Testis (tissue), 3 donors: Measurements from ENCODE around the gene NPAS3. TPM values are rescaled to one million over a fixed set of nuclear protein-coding genes. Genes with fewer than 3 reads are reported as not detected.

Experiments used
- DNase-seq: peaks from one replicate; pipeline ENCODE4 v3.0.0-alpha.2; 2019
- H3K27ac ChIP-seq, 2 donors: fragments of 200-600 bp; sonication (generic); one replicate each; pipeline ENCODE4 v1.5.1; 2019
- H3K27me3 ChIP-seq: fragments of 200-600 bp; sonication (generic); one replicate; pipeline ENCODE4 v1.5.1; 2019
- H3K36me3 ChIP-seq: fragments of 200-600 bp; sonication (generic); one replicate; pipeline ENCODE4 v1.5.1; 2017; ENCODE audit warnings: low read depth; ENCODE audit errors: missing control alignments
- H3K4me1 ChIP-seq: fragments of 200-600 bp; sonication (generic); one replicate; pipeline ENCODE4 v1.5.1; 2019
- H3K4me3 ChIP-seq, 2 donors: fragments of 200-600 bp; sonication (generic); one replicate each; pipeline ENCODE4 v1.5.1; 2017 to 2019
- H3K9me3 ChIP-seq: fragments of 200-600 bp; sonication (generic); one replicate; pipeline ENCODE4 v1.5.1; 2017
- CTCF ChIP-seq, 3 experiments: fragments of 450-650 bp in 2 of 3; fragments of 200-600 bp in 1 of 3; sonication (generic) in 1 of 3; IDR thresholded peaks; one replicate each; pipeline ENCODE4 v1.5.1; 2016 to 2019; ENCODE audit warnings: antibody characterized with exemption in 3 of 3, mild to moderate bottlenecking in 2 of 3, moderate library complexity in 1 of 3
- POLR2A ChIP-seq: fragments of 450-650 bp; IDR thresholded peaks from one replicate; pipeline ENCODE4 v1.6.1; 2017; ENCODE audit warnings: antibody characterized with exemption, mild to moderate bottlenecking, moderate library complexity
- WGBS, 2 donors: methylation state at CpG; one replicate each; pipeline ENCODE4 v1.1.5; 2018; 5-methylcytosine and 5-hydroxymethylcytosine counted together
- intact Hi-C: fragments of 100-400 bp; cut with DNase I; formaldehyde crosslinking; loops from one replicate; pipeline ENCODE4 v1.15.1; 2023; ENCODE audit warnings: low total_unique reads
- polyA plus RNA-seq: library from polyadenylated mRNA; stranded (reverse); fragments of 350-450 nt; fragmentation: Illumina TruSeq; extraction: RNeasy Lipid Tissue Mini Kit (QIAGEN cat#74804); gene quantifications from one replicate; pipeline ENCODE4 v1.2.3, GENCODE V29; 2014; ENCODE audit warnings: low read depth, low replicate concordance; ENCODE audit not compliant: insufficient read depth
- total RNA-seq, 2 donors: library from RNA; depleted of rRNA; stranded (reverse); fragments of >200 nt; gene quantifications; one replicate each; pipeline ENCODE4 v1.2.3, GENCODE V29; 2016

The NPAS3 gene
- total and polyA plus RNA-seq, 3 donors from 2014 or later = 1.1 to 3.7 (median 1.8) TPM

GRCh38 chr14:33393231-33393894 lies 454.7 kb downstream of the NPAS3 start:
- Histone ChIP-seq H3K27me3 (no peaks in the 10 kb centered on the region), H3K27ac (no peak overlapping the region), H3K4me3 (no peak overlapping the region), H3K4me1 (no peaks in the 10 kb centered on the region), H3K9me3 (no peaks in the 10 kb centered on the region), H3K36me3 (no peaks in the 10 kb centered on the region)
- WGBS, 2 donors = 54 to 64% methylated on average over 11 of the region's 11 CpGs
- intact Hi-C loops = no loop called here
- TF ChIP-seq POLR2A (no peak), CTCF (IDR thresholded peaks at IDR 0.05) (no peak)
- DNase-seq = no peak

GRCh38 chr14:33393895-33394368 lies 455.3 kb downstream of the NPAS3 start:
- H3K9me3 ChIP-seq = no peaks in the 10 kb centered on the region
- TF ChIP-seq POLR2A (no peak), CTCF (IDR thresholded peaks at IDR 0.05) (no peak)
- H3K4me3 ChIP-seq = no peak overlapping the region
- no peaks in the 10 kb centered on the region for H3K4me1 ChIP-seq
- 90 to 96% methylated on average over 3 of the region's 3 CpGs for WGBS, 2 donors
- no peak overlapping the region for H3K27ac ChIP-seq
- no peak for DNase-seq
- intact Hi-C loops = no loop called here
- H3K27me3 ChIP-seq = no peaks in the 10 kb centered on the region
- H3K36me3 ChIP-seq = no peaks in the 10 kb centered on the region

GRCh38 chr14:33401311-33401710 lies 462.6 kb downstream of the NPAS3 start:
- intact Hi-C loops = no loop called here
- H3K4me3 ChIP-seq = no peak overlapping the region
- no peaks in the 10 kb centered on the region for H3K36me3 ChIP-seq
- no peaks in the 10 kb centered on the region for H3K4me1 ChIP-seq
- no peak overlapping the region for H3K27ac ChIP-seq
- DNase-seq = no peak
- TF ChIP-seq POLR2A (no peak), CTCF (IDR thresholded peaks at IDR 0.05) (no peak)
- WGBS, 2 donors = 90 to 92% methylated on average over 3 of the region's 3 CpGs
- H3K27me3 ChIP-seq = no peaks in the 10 kb centered on the region
- H3K9me3 ChIP-seq = no peaks in the 10 kb centered on the region

GRCh38 chr14:33402604-33403003 lies 463.9 kb downstream of the NPAS3 start:
- no peaks in the 10 kb centered on the region for H3K9me3 ChIP-seq
- TF ChIP-seq CTCF (IDR thresholded peaks at IDR 0.05) (no peak), POLR2A (no peak)
- no peaks in the 10 kb centered on the region for H3K4me1 ChIP-seq
- intact Hi-C loops = no loop called here
- no peak for DNase-seq
- no peak overlapping the region for H3K27ac ChIP-seq
- no peaks in the 10 kb centered on the region for H3K27me3 ChIP-seq
- H3K36me3 ChIP-seq = no peaks in the 10 kb centered on the region
- H3K4me3 ChIP-seq = no peak overlapping the region

- DNase-seq = no peak
- no peak overlapping the region for H3K27ac ChIP-seq
- intact Hi-C loops = no loop called here
- no peaks in the 10 kb centered on the region for H3K36me3 ChIP-seq
- no peaks in the 10 kb centered on the region for H3K9me3 ChIP-seq
- WGBS, 2 donors = 78 to 92% methylated on average over 1 of the region's 1 CpG
- H3K4me1 ChIP-seq = no peaks in the 10 kb centered on the region
- no peak overlapping the region for H3K4me3 ChIP-seq
- H3K27me3 ChIP-seq = no peaks in the 10 kb centered on the region
- TF ChIP-seq POLR2A (no peak), CTCF (IDR thresholded peaks at IDR 0.05) (no peak)
These were observed 465.4 kb downstream of the NPAS3 start for GRCh38 chr14:33404054-33404453.
